ENCODE data around the gene RAD51B. TPM values are rescaled to one million over a fixed set of nuclear protein-coding genes. Genes with fewer than 3 reads are reported as not detected.

RAD51B gene
- total RNA-seq, 1 donor from 2014 or later = 16.7 TPM

DNA sequence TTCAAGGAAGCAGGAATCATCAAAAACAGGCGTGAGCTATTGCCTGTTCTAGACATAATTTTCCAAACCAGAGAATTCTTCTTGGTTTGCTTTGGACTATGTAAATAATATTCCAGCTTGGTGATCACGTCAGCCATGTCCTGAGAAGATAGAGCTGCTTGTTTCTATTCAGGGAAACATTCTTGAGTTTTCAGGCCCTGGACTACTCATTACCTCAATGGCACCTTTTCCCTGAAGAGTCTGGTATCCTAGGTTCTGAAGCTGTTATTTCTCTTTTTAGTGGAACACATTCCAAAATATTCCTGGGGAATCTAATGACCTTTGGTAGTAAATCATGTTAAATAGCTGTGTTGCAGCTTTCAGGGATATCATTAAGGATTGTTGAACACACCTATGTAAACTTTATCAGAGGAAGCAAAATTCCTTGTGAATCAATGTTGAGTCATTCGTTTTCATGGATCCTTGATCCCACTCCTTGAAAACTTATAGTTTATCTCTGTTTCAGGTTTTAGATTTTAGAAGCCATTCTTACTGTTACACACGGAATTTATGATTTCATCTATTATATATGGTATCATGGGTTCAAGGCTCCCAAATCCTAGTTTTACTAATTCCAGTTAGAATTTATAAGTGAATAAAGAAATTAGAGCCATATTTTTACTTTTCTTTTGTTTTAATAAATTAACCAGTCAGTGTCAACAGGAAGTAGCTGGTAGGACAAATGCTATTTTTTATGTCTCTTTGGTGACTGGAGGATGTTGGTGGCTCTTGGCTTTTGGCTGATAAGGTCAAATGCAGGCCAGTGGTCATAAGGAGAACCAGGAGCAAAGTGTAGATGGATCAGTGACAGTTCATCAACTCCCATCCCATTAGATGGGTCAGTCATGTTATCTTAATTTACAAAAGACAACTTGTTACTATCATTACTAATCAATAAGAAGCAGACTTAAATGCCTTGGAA is 593.2 kb downstream of the RAD51B start:
- no peak overlapping the region for H3K4me3 Mint-ChIP-seq
- DNase-seq (ENCODE audit: low read depth, low spot score) = no peak
- TF ChIP-seq, protein P1, sequence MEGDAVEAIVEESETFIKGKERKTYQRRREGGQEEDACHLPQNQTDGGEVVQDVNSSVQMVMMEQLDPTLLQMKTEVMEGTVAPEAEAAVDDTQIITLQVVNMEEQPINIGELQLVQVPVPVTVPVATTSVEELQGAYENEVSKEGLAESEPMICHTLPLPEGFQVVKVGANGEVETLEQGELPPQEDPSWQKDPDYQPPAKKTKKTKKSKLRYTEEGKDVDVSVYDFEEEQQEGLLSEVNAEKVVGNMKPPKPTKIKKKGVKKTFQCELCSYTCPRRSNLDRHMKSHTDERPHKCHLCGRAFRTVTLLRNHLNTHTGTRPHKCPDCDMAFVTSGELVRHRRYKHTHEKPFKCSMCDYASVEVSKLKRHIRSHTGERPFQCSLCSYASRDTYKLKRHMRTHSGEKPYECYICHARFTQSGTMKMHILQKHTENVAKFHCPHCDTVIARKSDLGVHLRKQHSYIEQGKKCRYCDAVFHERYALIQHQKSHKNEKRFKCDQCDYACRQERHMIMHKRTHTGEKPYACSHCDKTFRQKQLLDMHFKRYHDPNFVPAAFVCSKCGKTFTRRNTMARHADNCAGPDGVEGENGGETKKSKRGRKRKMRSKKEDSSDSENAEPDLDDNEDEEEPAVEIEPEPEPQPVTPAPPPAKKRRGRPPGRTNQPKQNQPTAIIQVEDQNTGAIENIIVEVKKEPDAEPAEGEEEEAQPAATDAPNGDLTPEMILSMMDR (conservative IDR thresholded peaks at IDR 0.05) = no peak
- no peaks in the 10 kb centered on the region for H3K27me3 Mint-ChIP-seq (ENCODE audit: low read depth)
- H3K4me1 Mint-ChIP-seq = peaks cover 41% of the 10 kb centered on the region
- no peaks in the 10 kb centered on the region for H3K9me3 Mint-ChIP-seq
- H3K27ac Mint-ChIP-seq (ENCODE audit: unreplicated experiment) = no peak overlapping the region
- no peaks in the 10 kb centered on the region for H3K36me3 Mint-ChIP-seq (ENCODE audit: low read depth)

GRCh38 chr14:68413509-68413908 is 593.9 kb downstream of the RAD51B start:
- H3K4me1 Mint-ChIP-seq = peaks cover 39% of the 10 kb centered on the region

DNA sequence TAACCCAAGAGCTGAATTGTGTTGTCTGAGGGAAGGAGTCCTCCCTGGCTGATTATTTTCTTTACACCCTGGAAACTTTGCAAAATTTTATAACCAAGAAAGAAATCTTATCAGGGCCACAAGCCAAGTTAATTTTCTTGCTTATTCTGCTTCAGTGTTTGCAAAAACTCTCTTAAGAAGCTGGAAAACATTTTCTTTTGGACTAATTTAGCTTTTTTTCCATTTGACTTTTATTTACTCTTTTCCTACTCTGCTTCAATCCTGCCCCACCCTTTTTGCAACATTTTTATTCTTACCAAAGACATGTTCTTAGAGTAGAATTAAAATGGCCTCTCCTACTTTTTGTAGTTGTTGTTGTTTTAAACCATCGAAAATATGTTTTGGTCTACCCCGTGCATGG is 594.5 kb downstream of the RAD51B start:
- Mint-ChIP-seq H3K27ac (ENCODE audit: unreplicated experiment) (peak overlapping the region; percentile 73), H3K36me3 (ENCODE audit: low read depth) (peaks cover 3% of the 10 kb centered on the region), H3K27me3 (ENCODE audit: low read depth) (no peaks in the 10 kb centered on the region), H3K4me1 (peaks cover 40% of the 10 kb centered on the region), H3K4me3 (peak overlapping the region; percentile 18), H3K9me3 (no peaks in the 10 kb centered on the region)
- no peak for DNase-seq (ENCODE audit: low read depth, low spot score)
- TF ChIP-seq, protein P1 (conservative IDR thresholded peaks at IDR 0.05) = no peak

More at GRCh38 chr14:68413509-68413908, 593.9 kb downstream of the RAD51B start:
- Mint-ChIP-seq H3K4me3 (peak overlapping the region; percentile 18), H3K9me3 (no peaks in the 10 kb centered on the region), H3K27me3 (ENCODE audit: low read depth) (no peaks in the 10 kb centered on the region), H3K27ac (ENCODE audit: unreplicated experiment) (no peak overlapping the region), H3K36me3 (ENCODE audit: low read depth) (peaks cover 2% of the 10 kb centered on the region)
- DNase-seq (ENCODE audit: low read depth, low spot score) = no peak
- TF ChIP-seq, protein P1 (conservative IDR thresholded peaks at IDR 0.05) = no peak

DNA sequence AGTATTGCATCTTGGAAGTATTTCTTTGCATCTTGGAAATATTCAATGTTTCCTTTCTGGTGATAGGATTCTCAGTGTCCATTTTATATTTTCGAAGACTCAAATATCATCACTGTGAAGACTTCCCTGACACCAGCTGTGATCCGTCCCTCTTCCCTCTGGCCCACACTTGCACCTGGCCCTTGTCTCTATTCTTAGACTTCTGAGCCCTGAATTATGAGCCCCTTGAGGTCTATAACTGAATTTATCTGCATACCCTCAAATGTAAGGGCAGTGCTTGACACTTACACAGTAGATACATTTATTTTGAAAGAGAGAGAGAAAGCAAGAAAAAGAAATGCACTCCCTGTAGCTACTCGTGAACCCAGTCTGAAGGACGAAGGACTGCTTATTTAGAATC is 596.6 kb downstream of the RAD51B start:
- no peak overlapping the region for H3K4me3 Mint-ChIP-seq
- TF ChIP-seq, protein P1 (conservative IDR thresholded peaks at IDR 0.05) = no peak
- H3K36me3 Mint-ChIP-seq (ENCODE audit: low read depth) = peaks cover 6% of the 10 kb centered on the region
- H3K4me1 Mint-ChIP-seq = peaks cover 43% of the 10 kb centered on the region
- H3K27me3 Mint-ChIP-seq (ENCODE audit: low read depth) = no peaks in the 10 kb centered on the region
- DNase-seq (ENCODE audit: low read depth, low spot score) = no peak
- H3K9me3 Mint-ChIP-seq = peaks cover 3% of the 10 kb centered on the region
- H3K27ac Mint-ChIP-seq (ENCODE audit: unreplicated experiment) = no peak overlapping the region

DNA sequence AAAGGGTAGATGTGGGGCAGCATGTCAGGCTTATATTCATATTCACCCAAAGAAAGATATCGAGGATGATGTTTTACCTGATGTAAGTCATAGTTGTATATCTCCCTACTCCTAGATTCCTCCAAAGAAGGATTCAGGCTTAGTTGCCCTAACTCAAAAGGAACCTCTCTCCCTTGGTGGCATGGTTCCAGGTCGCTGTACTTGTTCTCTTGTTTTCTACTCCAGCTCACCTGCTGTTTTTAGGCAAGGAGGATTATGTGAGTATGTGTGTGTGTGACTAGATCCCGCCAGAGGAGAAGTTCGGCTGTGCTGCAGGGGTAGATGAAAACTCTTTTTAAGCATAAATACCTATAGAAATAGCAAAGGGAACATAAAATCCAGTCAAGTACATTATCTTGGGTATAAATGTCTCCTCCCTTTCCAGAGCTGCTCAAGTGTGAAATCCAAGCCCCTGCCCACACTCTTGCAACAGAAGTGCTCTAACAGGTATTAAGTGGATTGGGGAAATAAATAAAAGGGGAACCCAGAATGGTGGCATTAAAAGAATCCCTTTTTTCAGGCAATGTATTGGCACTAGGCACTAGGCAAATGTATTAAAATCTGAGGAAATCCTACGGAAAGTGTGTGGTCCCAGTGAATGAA is 597.6 kb downstream of the RAD51B start:
- peaks cover 3% of the 10 kb centered on the region for H3K9me3 Mint-ChIP-seq
- H3K36me3 Mint-ChIP-seq (ENCODE audit: low read depth) = peaks cover 6% of the 10 kb centered on the region
- TF ChIP-seq, protein P1 (conservative IDR thresholded peaks at IDR 0.05) = no peak
- H3K27ac Mint-ChIP-seq (ENCODE audit: unreplicated experiment) = no peak overlapping the region
- H3K4me1 Mint-ChIP-seq = peaks cover 45% of the 10 kb centered on the region
- no peaks in the 10 kb centered on the region for H3K27me3 Mint-ChIP-seq (ENCODE audit: low read depth)
- no peak for DNase-seq (ENCODE audit: low read depth, low spot score)
- no peak overlapping the region for H3K4me3 Mint-ChIP-seq
